Esophagus squamous epithelium (tissue), 5 donors: ENCODE measurements around the gene COL27A1. TPM values are rescaled to one million over a fixed set of nuclear protein-coding genes. Genes with fewer than 3 reads are reported as not detected.

Experiments
- DNase-seq: peaks from one replicate; lab custom pipeline; 2025; lab: John Stamatoyannopoulos, UW
- H3K27ac ChIP-seq, 4 donors: fragments of 200-600 bp; sonication (generic); one replicate each; pipeline ENCODE4 v1.5.1; 2016 to 2019; ENCODE audit warnings: mild to moderate bottlenecking in 1 of 4
- H3K27me3 ChIP-seq, 4 donors: fragments of 200-600 bp; sonication (generic); 1 replicate in 3 of 4; 2 replicates in 1 of 4; pipeline versions ENCODE4 v1.5.1 to v1.6.0; 2017 to 2021; ENCODE audit warnings: antibody characterized with exemption in 1 of 4
- H3K36me3 ChIP-seq, 3 donors: fragments of 200-600 bp; sonication (generic); one replicate each; pipeline ENCODE4 v1.5.1; 2016 to 2019
- H3K4me1 ChIP-seq, 3 donors: fragments of 200-600 bp; sonication (generic); one replicate each; pipeline ENCODE4 v1.5.1; 2017 to 2019
- H3K4me3 ChIP-seq, 4 donors: fragments of 200-600 bp; sonication (generic); 1 replicate in 3 of 4; 2 replicates in 1 of 4; pipeline ENCODE4 v1.5.1; 2016 to 2019; ENCODE audit warnings: mild to moderate bottlenecking in 2 of 4, moderate library complexity in 1 of 4
- H3K9me3 ChIP-seq, 3 donors: fragments of 200-600 bp; sonication (generic); one replicate each; pipeline ENCODE4 v1.5.1; 2016 to 2019
- POLR2A ChIP-seq, 4 donors: fragments of 450-650 bp; IDR thresholded peaks; one replicate each; pipeline ENCODE4 v1.6.1; 2017; ENCODE audit warnings: antibody characterized with exemption in 4 of 4, mild to moderate bottlenecking in 4 of 4, moderate library complexity in 3 of 4
- WGBS, 2 donors: methylation state at CpG; one replicate each; pipeline ENCODE4 v1.1.5; 2018; 5-methylcytosine and 5-hydroxymethylcytosine counted together
- intact Hi-C: fragments of 100-400 bp; cut with DNase I; formaldehyde crosslinking; loops from one replicate; pipeline ENCODE4 v1.15.0; 2022
- total RNA-seq, 4 donors: library from RNA; depleted of rRNA; stranded (reverse); fragments of >200 nt; gene quantifications; one replicate each; pipeline ENCODE4 v1.1.0, GENCODE V29; 2016
- TF ChIP-seq, protein P1 (sequence below), 6 experiments: fragments of 450-650 bp in 4 of 6; fragments of 200-600 bp in 2 of 6; sonication (generic) in 2 of 6; IDR thresholded peaks; one replicate each; pipeline ENCODE4 v1.5.1; 2016 to 2019; ENCODE audit warnings: antibody characterized with exemption in 6 of 6, mild to moderate bottlenecking in 4 of 6, moderate library complexity in 4 of 6
- donor health status: DM: yes; HTN: yes; CAD: no.

COL27A1 gene
- total RNA-seq, 4 donors from 2014 or later: 7.5 to 34.0 (median 12.0) TPM

DNA sequence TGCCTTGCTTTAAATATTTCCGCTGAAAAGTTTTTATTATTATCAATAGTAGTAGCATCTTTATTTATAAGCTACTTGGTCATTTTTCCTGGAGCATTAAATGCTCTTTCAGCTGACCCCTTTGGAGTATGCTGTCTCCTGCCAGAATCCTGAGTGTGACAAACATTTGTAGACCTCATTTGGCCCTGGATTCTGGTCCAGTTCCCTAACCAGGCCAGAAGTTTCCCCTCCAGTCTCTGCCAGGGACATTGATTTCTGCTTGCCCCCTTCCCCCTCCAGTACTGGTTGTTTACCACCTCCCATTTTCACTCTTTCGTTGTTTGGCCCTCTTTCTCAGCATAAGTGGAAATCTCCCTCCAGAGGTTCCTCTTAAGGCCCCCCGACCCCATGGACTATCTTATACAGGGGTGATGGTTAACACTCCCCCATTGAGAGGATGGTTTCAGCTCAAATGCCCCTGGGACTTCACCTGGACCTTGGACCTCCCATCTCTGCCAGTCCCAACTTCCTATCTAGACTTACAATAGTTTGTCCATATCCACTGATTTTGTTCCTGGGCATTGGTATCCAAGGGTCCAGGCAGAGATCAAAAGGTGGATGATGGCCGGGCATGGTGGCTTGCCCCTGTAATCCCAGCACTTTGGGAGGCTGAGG, 24.6 kb upstream of the COL27A1 start:
- H3K4me1 ChIP-seq: no peaks in the 10 kb centered on the region
- peaks cover 0 to 54% (median 0%) of the 10 kb centered on the region in 4 donors for H3K27me3 ChIP-seq
- H3K9me3 ChIP-seq: peaks cover 0 to 8% (median 0%) of the 10 kb centered on the region in 3 donors
- no peaks in the 10 kb centered on the region for H3K36me3 ChIP-seq
- TF ChIP-seq, protein P1, sequence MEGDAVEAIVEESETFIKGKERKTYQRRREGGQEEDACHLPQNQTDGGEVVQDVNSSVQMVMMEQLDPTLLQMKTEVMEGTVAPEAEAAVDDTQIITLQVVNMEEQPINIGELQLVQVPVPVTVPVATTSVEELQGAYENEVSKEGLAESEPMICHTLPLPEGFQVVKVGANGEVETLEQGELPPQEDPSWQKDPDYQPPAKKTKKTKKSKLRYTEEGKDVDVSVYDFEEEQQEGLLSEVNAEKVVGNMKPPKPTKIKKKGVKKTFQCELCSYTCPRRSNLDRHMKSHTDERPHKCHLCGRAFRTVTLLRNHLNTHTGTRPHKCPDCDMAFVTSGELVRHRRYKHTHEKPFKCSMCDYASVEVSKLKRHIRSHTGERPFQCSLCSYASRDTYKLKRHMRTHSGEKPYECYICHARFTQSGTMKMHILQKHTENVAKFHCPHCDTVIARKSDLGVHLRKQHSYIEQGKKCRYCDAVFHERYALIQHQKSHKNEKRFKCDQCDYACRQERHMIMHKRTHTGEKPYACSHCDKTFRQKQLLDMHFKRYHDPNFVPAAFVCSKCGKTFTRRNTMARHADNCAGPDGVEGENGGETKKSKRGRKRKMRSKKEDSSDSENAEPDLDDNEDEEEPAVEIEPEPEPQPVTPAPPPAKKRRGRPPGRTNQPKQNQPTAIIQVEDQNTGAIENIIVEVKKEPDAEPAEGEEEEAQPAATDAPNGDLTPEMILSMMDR (IDR thresholded peaks at IDR 0.05): no peak
- no peak for TF ChIP-seq POLR2A (IDR thresholded peaks at IDR 0.05)
- no peak overlapping the region for H3K27ac ChIP-seq
- 73 to 74% methylated on average over 4 of the region's 4 CpGs for WGBS, 2 donors
- DNase-seq: no peak
- H3K4me3 ChIP-seq: no peak overlapping the region
- intact Hi-C loops: no loop called here

DNA sequence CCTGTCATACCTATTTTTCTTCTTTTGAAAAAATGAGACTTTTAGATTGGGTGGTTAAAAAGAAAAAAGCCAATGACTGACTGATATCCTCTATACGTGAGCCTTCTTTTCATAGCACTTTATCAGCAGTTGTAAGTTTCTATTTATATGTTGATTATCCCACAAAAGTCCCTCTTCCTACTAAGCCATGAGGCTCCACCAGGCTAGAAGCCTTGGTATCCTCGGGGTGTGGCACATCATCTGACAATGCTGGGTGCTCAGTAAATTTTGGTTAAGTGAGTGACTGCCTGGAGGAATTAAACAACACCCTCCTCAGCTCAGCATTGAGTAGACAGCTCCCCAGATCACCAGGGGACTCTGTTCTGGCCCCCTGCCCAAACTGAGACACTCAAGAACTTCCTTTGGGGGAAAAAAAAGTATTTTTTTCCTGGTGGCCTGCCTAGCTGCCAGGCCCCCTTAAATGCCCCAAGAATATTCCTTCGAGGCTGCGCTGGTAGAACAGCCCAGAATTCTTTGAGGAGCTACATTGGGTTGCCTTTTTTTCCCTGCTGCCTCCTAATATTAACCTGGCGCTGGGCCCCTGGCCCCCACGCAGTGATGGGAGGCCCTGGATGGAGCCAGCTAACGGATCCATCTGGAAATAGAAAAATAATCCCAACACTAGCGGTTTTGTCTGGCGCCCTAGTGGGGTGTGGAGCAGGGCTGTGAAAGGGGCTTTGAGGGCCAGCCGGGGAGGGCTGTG, 23.4 kb upstream of the COL27A1 start:
- 70 to 71% methylated on average over 4 to 7 of the region's 10 CpGs for WGBS, 2 donors
- no peak for TF ChIP-seq POLR2A (IDR thresholded peaks at IDR 0.05)
- TF ChIP-seq, protein P1 (IDR thresholded peaks at IDR 0.05): no peak

DNA sequence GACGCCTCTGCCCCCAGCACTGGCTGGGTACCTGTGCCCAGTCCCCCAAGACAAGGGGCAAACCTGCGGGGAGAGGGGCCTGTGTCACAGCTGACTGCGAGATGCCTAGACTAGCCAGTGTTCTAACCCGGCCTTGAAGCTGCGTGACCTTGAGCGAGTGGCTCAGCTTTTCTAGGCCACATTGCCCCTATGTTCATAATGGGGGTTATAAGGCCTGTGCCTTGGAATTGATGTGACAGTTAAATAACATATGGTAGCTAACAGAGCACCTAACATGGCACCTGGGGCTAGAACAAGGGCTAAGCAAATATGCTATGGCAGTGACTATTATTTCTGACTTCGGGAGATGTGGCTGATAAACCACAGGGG, 22.8 kb upstream of the COL27A1 start:
- Histone ChIP-seq H3K27me3 (peaks cover 0 to 39% (median 0%) of the 10 kb centered on the region in 4 donors), H3K27ac (no peak overlapping the region), H3K4me1 (no peaks in the 10 kb centered on the region), H3K9me3 (peaks cover 0 to 5% (median 0%) of the 10 kb centered on the region in 3 donors), H3K36me3 (no peaks in the 10 kb centered on the region), H3K4me3 (no peak overlapping the region)
- intact Hi-C loops: no loop called here
- no peak for DNase-seq
- TF ChIP-seq, protein P1 (IDR thresholded peaks at IDR 0.05): no peak
- no peak for TF ChIP-seq POLR2A (IDR thresholded peaks at IDR 0.05)
- 82 to 93% methylated on average over 3 to 5 of the region's 7 CpGs for WGBS, 2 donors

More for the DNA sequence above, 23.4 kb upstream of the COL27A1 start:
- no peak for DNase-seq
- no peaks in the 10 kb centered on the region for H3K4me1 ChIP-seq
- H3K9me3 ChIP-seq: peaks cover 0 to 8% (median 0%) of the 10 kb centered on the region in 3 donors
- H3K4me3 ChIP-seq: no peak overlapping the region
- intact Hi-C loops: no loop called here
- H3K27me3 ChIP-seq: peaks cover 0 to 44% (median 0%) of the 10 kb centered on the region in 4 donors
- H3K27ac ChIP-seq: no peak overlapping the region
- no peaks in the 10 kb centered on the region for H3K36me3 ChIP-seq

DNA sequence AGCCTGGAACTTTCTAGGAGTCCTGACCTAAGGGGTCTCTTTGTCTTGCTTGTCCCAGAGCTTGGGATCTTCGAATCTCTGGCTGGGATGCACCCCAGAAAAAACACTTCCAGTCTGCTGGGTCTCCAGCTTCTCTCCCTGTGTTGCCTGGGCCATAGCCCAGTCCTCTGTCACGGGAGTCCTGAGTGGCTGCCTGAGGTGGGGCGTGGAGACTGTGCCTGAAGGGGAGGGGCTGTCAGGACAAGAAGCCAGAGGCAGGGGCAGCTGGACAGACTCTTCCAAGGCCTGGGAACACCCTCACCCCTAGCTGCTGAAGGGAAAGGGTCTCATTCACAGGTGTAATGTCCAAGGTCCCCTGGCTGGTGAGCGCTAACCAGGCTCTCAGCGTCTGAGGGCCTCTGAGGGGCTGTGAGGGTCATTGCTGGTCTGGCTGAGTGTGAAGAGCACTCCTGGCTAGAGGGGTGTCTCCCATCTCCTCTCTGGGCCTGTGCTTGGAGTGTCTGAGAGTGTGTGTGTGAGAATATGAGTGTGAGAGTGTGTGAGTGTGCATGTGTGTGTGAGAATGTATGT, 20.4 kb upstream of the COL27A1 start:
- TF ChIP-seq, protein P1 (IDR thresholded peaks at IDR 0.05): no peak
- TF ChIP-seq POLR2A (IDR thresholded peaks at IDR 0.05): no peak
- no peak overlapping the region for H3K27ac ChIP-seq
- peaks cover 0 to 50% (median 0%) of the 10 kb centered on the region in 4 donors for H3K27me3 ChIP-seq
- H3K36me3 ChIP-seq: no peaks in the 10 kb centered on the region
- WGBS, 2 donors: 71% methylated on average over 4 of the region's 5 CpGs; no CpG with 5 or more reads in 1 of the 2 donors
- intact Hi-C loops: no loop called here
- H3K9me3 ChIP-seq: no peaks in the 10 kb centered on the region
- no peaks in the 10 kb centered on the region for H3K4me1 ChIP-seq
- no peak overlapping the region for H3K4me3 ChIP-seq
- no peak for DNase-seq

DNA sequence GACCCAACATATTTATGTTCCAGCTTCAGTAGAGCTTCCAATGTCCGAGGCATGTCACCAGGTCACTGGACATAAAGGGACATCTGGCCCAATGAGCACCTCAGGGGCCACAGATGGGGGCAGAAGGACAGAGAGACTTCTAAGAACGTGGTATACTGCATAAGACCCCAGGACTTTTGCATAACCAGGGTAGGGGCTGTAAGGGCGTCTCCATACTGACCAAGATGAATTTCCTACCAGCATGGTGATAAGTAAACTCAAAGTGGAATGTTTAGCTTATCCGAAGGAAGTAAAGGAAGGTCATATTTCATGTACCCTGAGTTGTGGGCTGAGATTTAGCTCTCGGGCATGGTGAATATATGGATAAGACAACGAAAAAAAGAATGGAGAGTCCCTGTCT, 17.5 kb upstream of the COL27A1 start:
- no peaks in the 10 kb centered on the region for H3K36me3 ChIP-seq
- TF ChIP-seq POLR2A (IDR thresholded peaks at IDR 0.05): no peak
- TF ChIP-seq, protein P1 (IDR thresholded peaks at IDR 0.05): no peak
- no peak overlapping the region for H3K27ac ChIP-seq
- intact Hi-C loops: no loop called here
- peaks cover 0 to 13% (median 0%) of the 10 kb centered on the region in 3 donors for H3K4me1 ChIP-seq
- no peaks in the 10 kb centered on the region for H3K9me3 ChIP-seq
- H3K27me3 ChIP-seq: peaks cover 0 to 60% (median 0%) of the 10 kb centered on the region in 4 donors
- DNase-seq: no peak
- 67 to 74% methylated on average over 6 of the region's 6 CpGs for WGBS, 2 donors
- H3K4me3 ChIP-seq: no peak overlapping the region
